Measurements from ENCODE around the gene NKX2-8.

NKX2-8 gene

GRCh38 chr14:36580141-36580855 is 2.1 kb downstream of the NKX2-8 start:
- ChIA-PET CTCF (interaction anchor here (3.9 kb wide), 1 partner anchor 26 kb away, joined by 13 read pairs; no protein-coding TSS in a partner anchor), POLR2A (no interaction called here)
- TF ChIP-seq PKNOX1 (IDR thresholded peaks at IDR 0.05) (no peak), FOXK2 (IDR thresholded peaks at IDR 0.05) (no peak), L3MBTL2 (conservative IDR thresholded peaks at IDR 0.05) (no peak)
- DNase-seq (ENCODE audit: extremely low spot score), result no peak

DNA sequence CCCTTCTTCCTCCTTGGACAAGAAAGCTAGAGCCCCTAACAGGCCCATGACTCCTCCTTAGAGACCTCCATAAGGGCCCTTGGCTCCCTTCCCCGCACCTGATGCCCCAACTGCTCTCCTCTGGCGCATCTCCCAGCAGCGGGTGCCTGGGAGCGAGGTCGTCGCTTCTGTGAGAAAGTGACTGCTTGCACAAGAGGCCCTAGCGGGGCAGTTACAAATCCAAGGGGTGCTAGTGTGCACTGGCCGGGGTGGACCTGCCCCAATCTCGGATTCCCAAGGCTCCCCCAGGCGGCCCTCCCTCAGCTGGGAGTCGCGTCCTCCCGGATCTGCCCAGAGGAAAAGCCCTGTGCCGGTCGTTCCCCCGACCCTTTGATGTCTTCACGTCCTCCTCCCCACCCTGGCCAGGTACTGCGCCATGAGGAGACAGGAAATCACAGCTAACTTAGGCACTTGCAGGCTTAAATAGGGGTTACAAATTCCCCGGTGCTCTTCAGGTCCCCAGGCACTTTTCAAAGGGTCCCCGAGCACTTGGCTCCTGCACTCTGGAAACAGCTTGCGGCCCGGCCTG is 2.8 kb downstream of the NKX2-8 start:
- ChIA-PET POLR2A (no interaction called here), CTCF (interaction anchor here (3.9 kb wide), 1 partner anchor 26 kb away, joined by 13 read pairs; no protein-coding TSS in a partner anchor)
- no peak for TF ChIP-seq FOXA1 (IDR thresholded peaks at IDR 0.05)
- TF ChIP-seq PKNOX1 (IDR thresholded peaks at IDR 0.05), result no peak
- DNase-seq (ENCODE audit: extremely low spot score), result no peak

DNA sequence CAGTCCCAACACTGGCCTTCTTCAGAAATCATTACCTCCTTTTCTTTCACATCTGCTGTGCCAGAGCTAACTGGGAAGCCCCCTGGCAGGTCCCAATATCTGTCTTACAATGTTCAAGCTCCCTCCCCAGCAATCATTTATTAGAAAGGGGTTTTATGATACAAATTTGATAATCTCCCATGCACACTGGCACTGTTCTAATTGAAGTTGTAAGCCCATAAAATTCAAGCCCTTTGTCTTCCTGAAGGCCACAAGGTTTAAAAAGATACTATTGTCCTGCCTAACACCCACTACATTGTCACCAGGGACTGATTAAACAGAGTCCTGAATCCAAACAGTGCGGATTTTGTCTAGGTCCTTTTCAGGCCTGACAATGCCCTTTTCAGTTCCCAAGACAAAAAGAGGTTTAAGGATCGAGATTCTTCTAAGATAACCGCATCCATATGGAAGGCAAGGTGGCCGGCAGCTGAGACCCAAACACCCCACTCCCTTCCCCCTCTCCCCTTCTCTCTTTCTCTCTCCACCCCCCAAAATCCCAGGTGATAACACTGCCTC is 3.3 kb downstream of the NKX2-8 start:
- no peak for DNase-seq (ENCODE audit: extremely low spot score)
- TF ChIP-seq BHLHE40 (IDR thresholded peaks at IDR 0.05; ENCODE audit: borderline replicate concordance) (no peak), LEF1 (IDR thresholded peaks at IDR 0.05; ENCODE audit: borderline replicate concordance) (no peak), ZNF384 (IDR thresholded peaks at IDR 0.05) (no peak), L3MBTL2 (conservative IDR thresholded peaks at IDR 0.05) (no peak), FOXK2 (IDR thresholded peaks at IDR 0.05) (no peak), SUZ12 (IDR thresholded peaks at IDR 0.05) (no peak), SP1 (IDR thresholded peaks at IDR 0.05) (no peak), HDGF (IDR thresholded peaks at IDR 0.05; ENCODE audit: borderline replicate concordance) (no peak), ELF4 (IDR thresholded peaks at IDR 0.05) (no peak), FOXM1 (IDR thresholded peaks at IDR 0.05; ENCODE audit: borderline replicate concordance) (no peak), CTBP1 (IDR thresholded peaks at IDR 0.05; ENCODE audit: borderline replicate concordance) (no peak), PKNOX1 (IDR thresholded peaks at IDR 0.05) (no peak), TARDBP (IDR thresholded peaks at IDR 0.05) (no peak), FOXA1 (IDR thresholded peaks at IDR 0.05) (no peak), ARNT (IDR thresholded peaks at IDR 0.05) (no peak), NFRKB (IDR thresholded peaks at IDR 0.05) (no peak)
- POLR2A ChIA-PET, result no interaction called here
- CTCF ChIA-PET, result interaction anchor here (3.9 kb wide), 1 partner anchor 25 kb away, joined by 13 read pairs; no protein-coding TSS in a partner anchor

DNA sequence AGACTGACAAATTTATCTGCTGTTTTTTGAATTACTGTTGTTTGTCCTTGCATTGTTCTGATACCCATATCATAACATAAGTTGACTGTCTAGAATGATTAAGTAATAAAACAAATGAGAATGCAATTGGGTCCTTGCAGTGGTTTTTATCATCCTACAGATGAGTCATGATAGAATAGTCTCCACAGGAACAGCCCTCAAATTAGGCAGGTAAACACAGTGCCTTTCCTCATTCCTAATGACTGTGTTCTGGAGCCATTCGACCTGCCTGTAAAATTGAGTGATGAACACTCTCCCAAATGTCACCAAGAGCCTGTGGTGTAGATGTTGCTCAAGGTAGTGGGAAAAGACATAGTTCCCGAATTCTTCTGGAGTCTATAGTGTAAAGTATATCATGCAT is 12.3 kb downstream of the NKX2-8 start:
- no peak for TF ChIP-seq TARDBP (IDR thresholded peaks at IDR 0.05)
- no peak for TF ChIP-seq FOXK2 (IDR thresholded peaks at IDR 0.05)
- no peak for TF ChIP-seq L3MBTL2 (conservative IDR thresholded peaks at IDR 0.05)
- POLR2A ChIA-PET, result no interaction called here
- CTCF ChIA-PET, result no interaction called here
- DNase-seq (ENCODE audit: extremely low spot score), result no peak

GRCh38 chr14:36556811-36557433 is 25.5 kb downstream of the NKX2-8 start:
- CTCF ChIA-PET, result interaction anchor here (0.6 to 1.1 kb wide), 5 partner anchors 18 to 524 kb away, joined by 3 to 5 read pairs (median 4); no protein-coding TSS in a partner anchor
- TF ChIP-seq LEF1 (IDR thresholded peaks at IDR 0.05; ENCODE audit: borderline replicate concordance) (no peak), PKNOX1 (IDR thresholded peaks at IDR 0.05) (no peak), FOXA1 (IDR thresholded peaks at IDR 0.05) (no peak), FOXM1 (IDR thresholded peaks at IDR 0.05; ENCODE audit: borderline replicate concordance) (no peak), FOXK2 (IDR thresholded peaks at IDR 0.05) (no peak), SP1 (IDR thresholded peaks at IDR 0.05) (no peak), SUZ12 (IDR thresholded peaks at IDR 0.05) (no peak), L3MBTL2 (conservative IDR thresholded peaks at IDR 0.05) (no peak), ELF4 (IDR thresholded peaks at IDR 0.05) (no peak), NFRKB (IDR thresholded peaks at IDR 0.05) (no peak), TARDBP (IDR thresholded peaks at IDR 0.05) (no peak), HDGF (IDR thresholded peaks at IDR 0.05; ENCODE audit: borderline replicate concordance) (no peak), CTBP1 (IDR thresholded peaks at IDR 0.05; ENCODE audit: borderline replicate concordance) (no peak), ARNT (IDR thresholded peaks at IDR 0.05) (no peak), BHLHE40 (IDR thresholded peaks at IDR 0.05; ENCODE audit: borderline replicate concordance) (no peak), ZNF384 (IDR thresholded peaks at IDR 0.05) (no peak)
- DNase-seq (ENCODE audit: extremely low spot score), result peak; percentile 51
- POLR2A ChIA-PET, result no interaction called here

Data from HEK293T (cell line).